Thyroid gland (tissue), 4 donors: ENCODE measurements around the gene PCDHA1.

Source experiments
- POLR2A ChIP-seq, 2 donors: fragments of 450-650 bp; IDR thresholded peaks; one replicate each; pipeline ENCODE4 v1.6.1; 2017; ENCODE audit warnings: antibody characterized with exemption in 2 of 2, mild to moderate bottlenecking in 2 of 2, moderate library complexity in 1 of 2
- TF ChIP-seq, protein P1 (sequence below), 6 experiments: fragments of 200-600 bp in 3 of 6; fragments of 450-650 bp in 3 of 6; sonication (generic) in 3 of 6; IDR thresholded peaks; one replicate each; pipeline ENCODE4 v1.5.1; 2016 to 2019; ENCODE audit warnings: antibody characterized with exemption in 6 of 6, mild to moderate bottlenecking in 2 of 6, inconsistent platforms in 1 of 6, moderate library complexity in 1 of 6

DNA sequence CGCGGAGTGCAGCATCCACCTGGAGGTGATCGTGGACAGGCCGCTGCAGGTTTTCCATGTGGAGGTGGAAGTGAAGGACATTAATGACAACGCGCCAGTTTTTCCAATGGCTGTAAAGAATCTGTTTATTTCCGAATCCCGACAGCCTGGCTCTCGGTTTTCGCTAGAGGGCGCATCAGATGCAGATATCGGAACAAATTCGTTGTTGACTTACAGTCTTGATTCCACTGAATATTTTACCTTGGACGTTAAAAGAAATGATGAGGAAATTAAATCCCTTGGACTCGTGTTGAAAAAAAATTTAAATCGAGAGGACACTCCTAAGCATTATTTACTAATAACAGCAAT is 15.5 kb downstream of the PCDHA1 start:
- TF ChIP-seq, protein P1, sequence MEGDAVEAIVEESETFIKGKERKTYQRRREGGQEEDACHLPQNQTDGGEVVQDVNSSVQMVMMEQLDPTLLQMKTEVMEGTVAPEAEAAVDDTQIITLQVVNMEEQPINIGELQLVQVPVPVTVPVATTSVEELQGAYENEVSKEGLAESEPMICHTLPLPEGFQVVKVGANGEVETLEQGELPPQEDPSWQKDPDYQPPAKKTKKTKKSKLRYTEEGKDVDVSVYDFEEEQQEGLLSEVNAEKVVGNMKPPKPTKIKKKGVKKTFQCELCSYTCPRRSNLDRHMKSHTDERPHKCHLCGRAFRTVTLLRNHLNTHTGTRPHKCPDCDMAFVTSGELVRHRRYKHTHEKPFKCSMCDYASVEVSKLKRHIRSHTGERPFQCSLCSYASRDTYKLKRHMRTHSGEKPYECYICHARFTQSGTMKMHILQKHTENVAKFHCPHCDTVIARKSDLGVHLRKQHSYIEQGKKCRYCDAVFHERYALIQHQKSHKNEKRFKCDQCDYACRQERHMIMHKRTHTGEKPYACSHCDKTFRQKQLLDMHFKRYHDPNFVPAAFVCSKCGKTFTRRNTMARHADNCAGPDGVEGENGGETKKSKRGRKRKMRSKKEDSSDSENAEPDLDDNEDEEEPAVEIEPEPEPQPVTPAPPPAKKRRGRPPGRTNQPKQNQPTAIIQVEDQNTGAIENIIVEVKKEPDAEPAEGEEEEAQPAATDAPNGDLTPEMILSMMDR (IDR thresholded peaks at IDR 0.05), result peak in 3 of 6 experiments; percentile 9 to 34 (median 27)
- TF ChIP-seq POLR2A (IDR thresholded peaks at IDR 0.05), result no peak
